ENCODE data around the gene SECTM1.

Gene SECTM1

DNA sequence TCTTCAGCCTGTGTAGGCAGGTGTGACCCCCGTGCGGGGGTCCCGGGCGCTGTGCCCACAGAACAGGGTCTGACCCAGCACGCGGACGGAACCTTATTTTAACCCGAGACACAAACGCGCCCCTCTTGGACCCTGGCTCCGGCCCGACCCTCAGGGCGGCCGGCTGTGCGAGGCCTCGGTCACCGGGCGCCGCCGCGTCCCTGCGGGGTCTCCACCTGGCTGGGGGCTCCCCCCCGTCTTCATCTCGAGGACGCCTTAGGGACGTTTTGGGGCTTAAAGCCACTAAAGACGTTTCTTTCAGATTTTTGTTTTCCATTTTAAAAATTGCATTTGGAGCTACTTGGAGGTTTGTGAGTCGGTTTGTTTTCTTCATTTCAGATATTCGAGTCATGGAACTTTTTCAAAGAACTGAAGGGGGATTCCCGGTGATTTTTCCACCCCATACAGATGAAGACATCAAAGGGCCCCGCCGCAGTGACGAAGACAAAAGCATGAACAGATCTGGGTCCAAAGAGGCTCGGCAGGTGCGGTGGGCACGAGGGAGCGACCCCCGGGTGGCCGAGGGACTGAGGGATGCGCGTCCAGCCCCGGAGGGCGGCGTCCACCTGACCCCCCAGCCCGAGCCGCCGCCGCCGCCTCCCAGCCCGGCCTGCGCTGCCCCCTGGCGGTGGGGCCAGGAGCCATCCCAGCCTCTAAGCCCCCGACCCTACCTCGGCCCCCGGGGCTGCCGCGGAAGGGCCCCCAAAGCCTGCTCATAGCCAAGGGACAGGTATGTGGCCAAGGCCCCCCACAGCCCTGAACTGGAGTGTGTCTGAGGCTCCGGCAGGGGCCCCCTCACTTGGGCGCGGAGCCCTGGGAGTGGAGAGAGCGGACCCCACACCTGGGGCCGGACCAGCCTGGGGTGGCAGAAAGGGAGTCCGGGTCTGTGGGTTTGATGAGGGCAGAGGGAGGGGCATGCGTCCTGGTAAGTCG is 12.3 kb downstream of the SECTM1 start:
- Histone ChIP-seq H4K91ac (ENCODE audit: low read depth, low read length, poor library complexity) (no peak overlapping the region), H2BK12ac (ENCODE audit: low read length) (no peak overlapping the region), H3K27me3 (ENCODE audit: control insufficient read depth in 3 of 3, insufficient read depth in 3 of 3, low read depth in 1 of 3, low read length in 3 of 3) (peaks cover 0 to 47% (median 5%) of the 10 kb centered on the region in 3 experiments), H3K4ac (ENCODE audit: low read length) (no peak overlapping the region), H3K4me2 (ENCODE audit: insufficient read depth, low read length, poor library complexity, severe bottlenecking) (no peak overlapping the region), H2BK15ac (ENCODE audit: low read length) (peak overlapping the region; percentile 62), H4K8ac (ENCODE audit: low read depth, low read length) (no peak overlapping the region), H3K14ac (ENCODE audit: low read length) (no peak overlapping the region), H2BK120ac (ENCODE audit: low read depth, low read length) (peak overlapping the region; percentile 87), H3K4me1 (ENCODE audit: control insufficient read depth in 2 of 2, insufficient read depth in 1 of 2, low read depth in 1 of 2, low read length in 2 of 2) (peaks cover 9 to 15% of the 10 kb centered on the region in 2 donors), H3K27ac (replicated peaks; ENCODE audit: low read length) (no peak overlapping the region), H2AFZ (ENCODE audit: low read length) (no peak overlapping the region), H3K79me1 (ENCODE audit: low read depth, low read length) (peaks cover 3% of the 10 kb centered on the region), H3K9me3 (replicated peaks in 1 of 2; ENCODE audit: control insufficient read depth in 2 of 2, insufficient read depth in 1 of 2, low read depth in 1 of 2, low read length in 2 of 2) (peaks cover 7 to 10% of the 10 kb centered on the region in 2 donors), H3K18ac (ENCODE audit: low read length) (peak overlapping the region; percentile 83), H3K9ac (ENCODE audit: low read depth, low read length, poor library complexity) (no peak overlapping the region), H3K4me3 (ENCODE audit: low read length in 2 of 2) (no peak overlapping the region), H3K36me3 (replicated peaks in 1 of 2; ENCODE audit: control insufficient read depth in 2 of 2, insufficient read depth in 2 of 2, low read length in 2 of 2) (no peaks in the 10 kb centered on the region), H2AK5ac (ENCODE audit: low read depth, low read length) (peak overlapping the region; percentile 94), H2BK5ac (ENCODE audit: low read length) (peak overlapping the region; percentile 75), H3K23ac (ENCODE audit: low read depth, low read length, poor library complexity) (peak overlapping the region; percentile 86)
- no CpG with 5 or more reads among the region's 65 CpGs for WGBS, 2 donors (ENCODE audit: extremely low coverage in 2 of 2, insufficient read length in 2 of 2, insufficient replicate concordance in 1 of 2)
- no peak for DNase-seq (ENCODE audit: low spot score)

DNA sequence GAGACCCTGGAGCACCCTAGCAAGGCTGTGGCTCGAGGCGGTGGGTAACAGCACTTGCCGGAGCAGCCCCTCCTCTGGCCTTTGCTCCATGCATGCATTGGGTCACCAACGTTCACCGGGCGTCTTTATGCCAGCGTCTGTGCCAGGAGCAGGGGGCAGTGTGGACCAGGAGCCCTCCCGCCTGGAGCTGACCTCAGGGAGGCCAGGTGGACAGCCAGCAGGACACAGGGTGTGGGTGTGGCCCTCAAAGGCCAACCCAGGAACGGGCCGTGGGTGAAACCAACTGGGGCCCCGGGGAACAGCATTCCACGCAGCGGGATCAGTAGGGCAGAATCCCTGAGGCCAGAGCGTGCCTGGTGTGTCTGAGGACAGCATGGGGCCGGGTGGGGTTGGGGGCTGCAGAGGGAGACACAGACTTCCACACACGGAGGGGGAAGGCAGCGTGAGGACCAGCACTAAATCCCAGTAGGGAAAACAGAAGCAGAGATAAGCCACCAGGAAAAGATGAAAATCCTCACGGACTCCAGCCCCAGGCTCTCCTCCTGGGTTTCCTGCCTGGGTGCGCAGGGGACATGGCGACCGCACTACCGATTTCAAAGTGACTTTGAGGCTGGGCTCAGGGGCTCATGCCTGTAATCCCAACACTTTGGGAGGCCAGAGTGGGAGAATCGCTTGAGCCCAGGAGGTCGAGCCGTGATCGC is 13.3 kb downstream of the SECTM1 start:
- peaks cover 3% of the 10 kb centered on the region for H3K79me1 ChIP-seq (ENCODE audit: low read depth, low read length)
- WGBS, 2 donors (ENCODE audit: extremely low coverage in 2 of 2, insufficient read length in 2 of 2, insufficient replicate concordance in 1 of 2) = no CpG with 5 or more reads among the region's 26 CpGs
- no peak for DNase-seq (ENCODE audit: low spot score)

DNA sequence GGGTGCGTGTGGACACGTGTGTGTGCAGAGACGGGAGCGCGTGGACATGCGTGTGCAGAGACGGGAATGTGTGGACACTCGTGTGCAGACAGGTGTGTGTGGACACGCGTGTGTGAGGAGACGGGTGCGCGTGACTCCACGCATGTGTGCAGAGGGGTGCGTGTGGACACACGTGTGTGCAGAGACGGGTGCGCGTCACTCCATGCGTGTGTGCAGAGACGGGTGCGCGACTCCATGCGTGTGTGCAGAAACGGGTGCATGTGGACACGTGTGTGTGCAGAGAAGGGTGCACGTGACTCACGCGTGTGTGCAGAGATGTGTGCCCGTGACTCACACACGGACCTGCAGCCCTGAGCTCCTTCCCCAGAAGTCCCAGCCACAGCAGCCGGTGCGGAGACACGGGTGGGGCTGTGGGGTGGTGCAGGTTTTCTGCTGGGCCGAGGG is 13.9 kb downstream of the SECTM1 start:
- H2BK12ac ChIP-seq (ENCODE audit: low read length) = peak overlapping the region; percentile 94
- peaks cover 7 to 10% of the 10 kb centered on the region in 2 donors for H3K9me3 ChIP-seq (replicated peaks in 1 of 2; ENCODE audit: control insufficient read depth in 2 of 2, insufficient read depth in 1 of 2, low read depth in 1 of 2, low read length in 2 of 2)
- H4K91ac ChIP-seq (ENCODE audit: low read depth, low read length, poor library complexity) = peak overlapping the region; percentile 53
- H2AFZ ChIP-seq (ENCODE audit: low read length) = no peak overlapping the region
- peak overlapping the region; percentile 25 for H3K4me2 ChIP-seq (ENCODE audit: insufficient read depth, low read length, poor library complexity, severe bottlenecking)
- peaks cover 15 to 23% of the 10 kb centered on the region in 2 donors for H3K4me1 ChIP-seq (ENCODE audit: control insufficient read depth in 2 of 2, insufficient read depth in 1 of 2, low read depth in 1 of 2, low read length in 2 of 2)
- no peak for DNase-seq (ENCODE audit: low spot score)
- H3K18ac ChIP-seq (ENCODE audit: low read length) = peak overlapping the region; percentile 72
- H2BK120ac ChIP-seq (ENCODE audit: low read depth, low read length) = no peak overlapping the region
- no CpG with 5 or more reads among the region's 35 CpGs for WGBS, 2 donors (ENCODE audit: extremely low coverage in 2 of 2, insufficient read length in 2 of 2, insufficient replicate concordance in 1 of 2)
- H2BK15ac ChIP-seq (ENCODE audit: low read length) = peak overlapping the region; percentile 71
- H3K4me3 ChIP-seq (ENCODE audit: low read length in 2 of 2) = peak overlapping the region in 1 of 2 donors; percentile 33
- H3K9ac ChIP-seq (ENCODE audit: low read depth, low read length, poor library complexity) = peak overlapping the region; percentile 53
- H3K23ac ChIP-seq (ENCODE audit: low read depth, low read length, poor library complexity) = peak overlapping the region; percentile 80
- H2BK5ac ChIP-seq (ENCODE audit: low read length) = peak overlapping the region; percentile 53
- H3K4ac ChIP-seq (ENCODE audit: low read length) = no peak overlapping the region
- H3K14ac ChIP-seq (ENCODE audit: low read length) = peak overlapping the region; percentile 98
- H3K36me3 ChIP-seq (replicated peaks in 1 of 2; ENCODE audit: control insufficient read depth in 2 of 2, insufficient read depth in 2 of 2, low read length in 2 of 2) = no peaks in the 10 kb centered on the region
- H3K79me1 ChIP-seq (ENCODE audit: low read depth, low read length) = peaks cover 3% of the 10 kb centered on the region
- peaks cover 0 to 39% (median 5%) of the 10 kb centered on the region in 3 experiments for H3K27me3 ChIP-seq (ENCODE audit: control insufficient read depth in 3 of 3, insufficient read depth in 3 of 3, low read depth in 1 of 3, low read length in 3 of 3)
- H3K27ac ChIP-seq (replicated peaks; ENCODE audit: low read length) = peak overlapping the region; percentile 35
- H2AK5ac ChIP-seq (ENCODE audit: low read depth, low read length) = peak overlapping the region; percentile 39
- no peak overlapping the region for H4K8ac ChIP-seq (ENCODE audit: low read depth, low read length)

More for the DNA sequence above, 13.3 kb downstream of the SECTM1 start:
- Histone ChIP-seq H2BK15ac (ENCODE audit: low read length) (peak overlapping the region; percentile 71), H4K8ac (ENCODE audit: low read depth, low read length) (no peak overlapping the region), H4K91ac (ENCODE audit: low read depth, low read length, poor library complexity) (no peak overlapping the region), H2BK5ac (ENCODE audit: low read length) (peak overlapping the region; percentile 53), H3K27me3 (ENCODE audit: control insufficient read depth in 3 of 3, insufficient read depth in 3 of 3, low read depth in 1 of 3, low read length in 3 of 3) (peaks cover 0 to 46% (median 5%) of the 10 kb centered on the region in 3 experiments), H3K36me3 (replicated peaks in 1 of 2; ENCODE audit: control insufficient read depth in 2 of 2, insufficient read depth in 2 of 2, low read length in 2 of 2) (no peaks in the 10 kb centered on the region), H2AFZ (ENCODE audit: low read length) (no peak overlapping the region), H2BK12ac (ENCODE audit: low read length) (no peak overlapping the region), H3K27ac (replicated peaks; ENCODE audit: low read length) (no peak overlapping the region), H3K4ac (ENCODE audit: low read length) (peak overlapping the region; percentile 89), H3K18ac (ENCODE audit: low read length) (peak overlapping the region; percentile 72), H2AK5ac (ENCODE audit: low read depth, low read length) (peak overlapping the region; percentile 39), H3K23ac (ENCODE audit: low read depth, low read length, poor library complexity) (peak overlapping the region; percentile 65), H3K9ac (ENCODE audit: low read depth, low read length, poor library complexity) (no peak overlapping the region), H3K9me3 (replicated peaks in 1 of 2; ENCODE audit: control insufficient read depth in 2 of 2, insufficient read depth in 1 of 2, low read depth in 1 of 2, low read length in 2 of 2) (peaks cover 7 to 10% of the 10 kb centered on the region in 2 donors), H3K14ac (ENCODE audit: low read length) (peak overlapping the region; percentile 47), H3K4me3 (ENCODE audit: low read length in 2 of 2) (no peak overlapping the region), H3K4me1 (ENCODE audit: control insufficient read depth in 2 of 2, insufficient read depth in 1 of 2, low read depth in 1 of 2, low read length in 2 of 2) (peaks cover 13 to 24% of the 10 kb centered on the region in 2 donors), H2BK120ac (ENCODE audit: low read depth, low read length) (peak overlapping the region; percentile 54), H3K4me2 (ENCODE audit: insufficient read depth, low read length, poor library complexity, severe bottlenecking) (no peak overlapping the region)

All from neuronal stem cell (in vitro differentiated cells).